Stimulated activated CD8-positive, alpha-beta memory T cell treated with anti-CD3 and anti-CD28 coated beads, Interleukin-12 subunit alpha, Interleukin-12 subunit beta, amount 100 ng/mL, for 4 hours (primary cell): ENCODE results near the gene SARM1.
A peak's percentile ranks its signal among the peaks of the same experiment; 100 is the strongest.

ENCODE experiments used
- DNase-seq: peaks from one replicate; pipeline ENCODE4 v3.0.0-alpha.2; 2020; ENCODE audit warnings: low read depth

Gene SARM1

DNA sequence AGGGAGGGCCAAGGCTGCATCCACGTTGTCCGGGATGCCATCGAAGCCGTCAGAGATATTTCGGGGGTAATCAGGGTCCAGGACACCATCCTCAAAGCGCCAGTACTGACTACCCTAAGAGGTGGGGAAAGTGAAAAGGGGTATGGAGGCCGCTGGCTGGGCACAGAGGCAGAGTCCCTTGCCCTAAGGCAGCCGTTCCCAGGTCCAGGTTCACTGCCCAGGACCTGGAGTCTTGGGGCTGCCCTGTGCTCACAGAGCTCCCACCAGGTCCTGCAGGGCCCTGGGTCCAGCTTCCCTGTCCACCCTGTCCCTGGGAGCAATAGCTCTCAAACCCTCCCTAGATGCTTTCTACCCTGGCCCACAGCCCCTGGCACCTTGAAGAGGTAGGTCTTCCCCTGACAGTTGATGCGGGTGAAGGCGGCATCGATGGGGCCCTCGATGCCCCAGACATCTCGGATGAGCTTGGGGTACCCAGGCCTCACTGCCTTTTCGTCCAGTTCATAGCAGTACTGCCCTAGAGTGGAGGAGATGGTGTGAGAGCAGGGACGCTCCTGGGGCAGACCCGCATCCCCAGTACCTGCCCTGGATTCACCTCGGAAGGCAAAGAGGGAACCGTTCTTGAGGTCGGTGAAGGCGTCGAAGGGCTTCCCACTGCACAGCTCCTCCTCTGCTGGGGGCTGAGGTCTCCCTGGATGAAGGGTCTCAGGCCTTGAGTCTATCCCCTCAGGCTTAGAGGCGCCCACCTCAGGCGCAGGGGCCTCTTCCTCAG lies 2.4 kb upstream of the SARM1 start:
- DNase-seq: no peak

DNA sequence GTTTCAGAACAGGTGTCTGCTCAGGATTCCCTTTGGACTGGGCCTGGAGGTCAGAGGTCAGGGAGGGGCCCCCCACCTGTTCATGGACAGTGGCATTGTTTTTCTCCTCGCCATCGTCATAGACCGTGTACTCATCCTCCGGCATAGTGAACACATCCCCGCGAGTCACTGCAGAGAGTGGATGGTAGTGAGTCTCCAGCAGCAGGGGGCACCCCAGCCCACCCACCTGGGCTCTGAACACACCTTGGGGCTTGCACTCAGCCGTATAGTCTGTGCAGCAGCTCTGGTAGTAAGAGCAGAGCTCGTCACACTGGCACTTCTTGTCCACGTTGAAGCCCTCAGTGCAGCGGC lies 1.8 kb upstream of the SARM1 start:
- no peak for DNase-seq

DNA sequence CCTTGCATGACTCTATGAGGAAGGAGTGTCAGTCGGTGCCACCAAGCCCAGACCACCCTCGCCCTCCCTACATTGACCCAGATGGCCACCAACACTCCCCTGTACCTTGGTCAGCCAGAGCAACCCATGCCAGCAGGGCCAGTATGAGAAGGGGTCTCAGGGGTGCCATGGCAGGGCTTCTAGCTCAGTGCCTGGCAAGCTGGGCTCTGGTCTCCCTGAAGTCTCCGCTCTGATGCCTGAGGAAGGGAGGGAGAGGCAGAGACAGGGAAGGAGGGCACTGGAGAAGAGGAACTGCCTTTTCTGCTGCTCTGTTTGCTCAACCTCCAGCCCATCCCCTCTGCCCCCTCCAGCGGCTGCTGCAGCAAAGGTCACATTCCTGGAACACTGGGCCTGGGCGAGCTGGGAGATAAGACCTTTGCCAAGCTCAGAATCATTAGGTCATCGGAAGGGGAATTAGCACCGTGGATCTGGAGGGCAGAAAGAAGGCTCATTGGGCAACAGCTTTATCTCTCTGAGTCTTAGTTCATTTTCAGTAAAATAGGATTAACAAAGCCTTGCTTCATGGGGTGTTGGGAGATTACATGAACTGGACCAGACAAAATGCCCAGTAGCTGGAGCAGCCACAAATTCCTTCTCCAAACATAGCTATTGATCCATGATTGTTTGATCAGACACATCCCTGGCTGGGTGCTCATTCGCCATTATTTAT lies 1.3 kb upstream of the SARM1 start, which contains the start of gene VTN:
Gene VTN (minus strand): TSS at position 273 of the 709 bp plus-strand sequence. CDS start 104 bp downstream, at position 169.
- DNase-seq: no peak

DNA sequence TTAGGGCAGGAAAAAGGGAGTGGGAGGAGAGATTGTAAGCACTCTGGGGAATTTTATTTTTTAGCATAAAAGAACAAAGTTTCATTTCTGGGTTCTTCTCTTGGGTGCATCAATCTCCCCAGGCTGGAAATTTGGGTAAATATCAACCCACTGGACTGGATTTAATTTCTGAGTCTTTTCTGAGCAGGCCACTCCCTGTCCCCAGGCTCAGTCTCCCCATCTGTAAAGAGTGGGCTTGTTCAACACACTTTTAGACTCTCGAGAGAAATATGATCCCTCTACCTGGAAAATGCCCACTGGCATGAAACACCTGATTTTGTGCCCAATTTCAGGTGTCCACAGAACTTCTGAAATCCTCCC lies 770 bp upstream of the SARM1 start:
- no peak for DNase-seq

DNA sequence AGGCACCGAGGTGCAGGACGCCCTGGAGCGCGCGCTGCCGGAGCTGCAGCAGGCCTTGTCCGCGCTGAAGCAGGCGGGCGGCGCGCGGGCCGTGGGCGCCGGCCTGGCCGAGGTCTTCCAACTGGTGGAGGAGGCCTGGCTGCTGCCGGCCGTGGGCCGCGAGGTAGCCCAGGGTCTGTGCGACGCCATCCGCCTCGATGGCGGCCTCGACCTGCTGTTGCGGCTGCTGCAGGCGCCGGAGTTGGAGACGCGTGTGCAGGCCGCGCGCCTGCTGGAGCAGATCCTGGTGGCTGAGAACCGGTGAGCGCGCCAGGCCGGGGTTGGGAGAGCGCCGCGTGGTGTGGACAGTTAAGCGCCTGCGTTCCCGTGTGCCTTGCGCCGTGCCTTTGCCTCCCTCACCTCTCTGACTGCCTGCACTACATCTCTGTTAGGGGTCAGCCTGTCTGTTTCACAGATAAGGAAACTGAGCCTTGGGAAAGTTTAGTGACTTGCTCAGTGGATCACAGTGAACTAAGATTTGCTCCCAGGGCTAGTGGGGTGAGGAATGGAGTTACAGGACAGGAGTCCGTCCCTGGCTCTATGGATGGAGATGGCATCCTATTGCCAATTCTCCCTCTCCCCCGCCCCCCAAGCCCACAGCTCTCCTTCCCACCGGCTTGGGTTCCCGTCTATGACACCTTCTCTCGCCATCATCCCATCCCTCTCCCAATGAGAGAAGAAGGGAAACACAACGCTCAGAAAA lies 880 bp downstream of the SARM1 start:
- DNase-seq: no peak

DNA sequence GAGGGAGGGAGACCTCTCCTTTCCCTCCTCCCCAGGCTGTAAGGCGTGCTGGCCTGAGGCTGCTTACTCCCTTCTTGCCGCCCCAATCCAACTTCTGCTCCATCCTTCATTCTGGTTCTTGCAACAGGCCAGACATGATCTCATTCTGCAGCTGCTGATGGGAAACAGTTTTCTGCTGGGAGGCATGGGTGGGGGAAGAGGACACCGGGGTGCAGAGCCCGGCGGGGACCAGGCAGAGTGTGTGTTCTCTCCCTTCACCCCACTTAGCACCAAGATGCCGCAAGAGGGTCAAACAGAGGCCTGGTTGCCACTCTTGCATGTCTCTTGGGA lies 1.4 kb downstream of the SARM1 start:
- DNase-seq: no peak

DNA sequence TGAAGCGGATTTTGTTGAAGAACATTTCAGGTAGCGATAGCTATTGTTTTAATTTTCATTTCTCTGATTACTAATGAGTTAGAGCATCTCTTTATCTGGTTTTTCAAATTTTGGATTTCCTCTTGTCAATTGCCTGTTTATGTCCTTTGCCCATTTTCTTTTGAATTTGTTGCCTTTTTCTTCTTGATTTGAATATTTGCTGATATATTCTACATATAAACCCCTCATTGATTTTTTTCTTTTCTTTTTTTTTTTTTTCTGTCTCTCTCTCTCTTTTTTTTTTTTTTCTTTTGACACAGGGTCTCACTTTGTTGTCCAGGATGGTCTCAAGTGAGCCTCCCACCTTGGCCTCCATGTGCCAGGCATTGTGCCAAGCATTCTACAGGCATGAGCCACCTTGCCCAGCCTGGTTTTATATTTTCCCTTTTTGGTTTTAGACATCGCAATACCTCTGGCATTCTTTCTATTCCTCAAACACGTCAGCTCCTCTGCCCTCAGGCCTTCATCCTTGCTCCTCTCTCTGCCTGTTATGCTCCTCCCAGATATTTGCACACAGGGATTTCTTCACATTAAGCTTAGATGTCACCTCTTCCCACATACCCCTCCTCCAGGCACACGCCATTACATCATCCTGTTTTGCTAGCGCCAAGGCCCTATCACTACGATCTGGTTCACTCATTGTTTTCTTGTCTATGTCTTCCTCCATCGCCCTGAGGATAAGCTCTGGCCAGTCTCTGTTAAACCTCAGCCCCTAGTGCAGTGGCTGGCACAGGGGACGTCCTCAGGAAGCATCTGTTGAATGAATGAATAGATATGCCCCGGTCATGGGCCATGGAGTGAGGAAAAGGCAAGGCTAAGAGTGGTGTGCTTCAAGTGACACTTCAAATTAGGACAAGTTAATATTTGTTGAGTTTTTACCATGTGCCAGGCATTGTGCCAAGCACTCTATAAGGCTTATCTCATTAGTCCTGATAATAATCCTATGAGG lies 8.6 kb downstream of the SARM1 start:
- DNase-seq: no peak

DNA sequence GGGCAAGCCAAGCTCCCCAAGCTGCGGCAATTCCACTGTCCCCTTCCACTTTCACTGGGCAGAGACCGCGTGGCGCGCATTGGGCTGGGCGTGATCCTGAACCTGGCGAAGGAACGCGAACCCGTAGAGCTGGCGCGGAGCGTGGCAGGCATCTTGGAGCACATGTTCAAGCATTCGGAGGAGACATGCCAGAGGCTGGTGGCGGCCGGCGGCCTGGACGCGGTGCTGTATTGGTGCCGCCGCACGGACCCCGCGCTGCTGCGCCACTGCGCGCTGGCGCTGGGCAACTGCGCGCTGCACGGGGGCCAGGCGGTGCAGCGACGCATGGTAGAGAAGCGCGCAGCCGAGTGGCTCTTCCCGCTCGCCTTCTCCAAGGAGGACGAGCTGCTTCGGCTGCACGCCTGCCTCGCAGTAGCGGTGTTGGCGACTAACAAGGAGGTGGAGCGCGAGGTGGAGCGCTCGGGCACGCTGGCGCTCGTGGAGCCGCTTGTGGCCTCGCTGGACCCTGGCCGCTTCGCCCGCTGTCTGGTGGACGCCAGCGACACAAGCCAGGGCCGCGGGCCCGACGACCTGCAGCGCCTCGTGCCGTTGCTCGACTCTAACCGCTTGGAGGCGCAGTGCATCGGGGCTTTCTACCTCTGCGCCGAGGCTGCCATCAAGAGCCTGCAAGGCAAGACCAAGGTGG lies 9.8 kb downstream of the SARM1 start:
- DNase-seq: no peak

DNA sequence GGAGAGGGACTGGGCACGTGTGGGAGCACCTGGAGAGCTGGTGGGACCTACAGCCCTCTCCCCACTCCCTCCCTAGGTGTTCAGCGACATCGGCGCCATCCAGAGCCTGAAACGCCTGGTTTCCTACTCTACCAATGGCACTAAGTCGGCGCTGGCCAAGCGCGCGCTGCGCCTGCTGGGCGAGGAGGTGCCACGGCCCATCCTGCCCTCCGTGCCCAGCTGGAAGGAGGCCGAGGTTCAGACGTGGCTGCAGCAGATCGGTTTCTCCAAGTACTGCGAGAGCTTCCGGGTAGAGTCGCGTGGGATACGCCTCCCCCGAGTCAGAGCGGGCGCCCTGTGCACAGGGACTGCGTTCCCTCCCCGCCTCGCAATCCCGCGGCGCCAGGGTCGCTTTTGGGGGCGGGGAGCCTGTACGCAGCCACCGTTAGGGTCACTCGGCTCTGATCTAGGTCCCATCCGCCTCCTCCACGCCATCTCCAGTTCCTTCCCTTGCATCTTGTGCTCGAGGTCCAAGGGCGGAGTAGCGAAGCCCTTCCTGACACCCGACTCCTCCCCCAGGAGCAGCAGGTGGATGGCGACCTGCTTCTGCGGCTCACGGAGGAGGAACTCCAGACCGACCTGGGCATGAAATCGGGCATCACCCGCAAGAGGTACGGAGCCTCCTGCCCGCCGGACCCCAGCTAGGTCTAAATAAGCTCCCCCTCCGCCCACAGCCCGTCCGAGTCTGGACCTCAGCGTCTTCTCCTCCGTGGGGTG lies 13.0 kb downstream of the SARM1 start:
- peak; percentile 42 for DNase-seq

DNA sequence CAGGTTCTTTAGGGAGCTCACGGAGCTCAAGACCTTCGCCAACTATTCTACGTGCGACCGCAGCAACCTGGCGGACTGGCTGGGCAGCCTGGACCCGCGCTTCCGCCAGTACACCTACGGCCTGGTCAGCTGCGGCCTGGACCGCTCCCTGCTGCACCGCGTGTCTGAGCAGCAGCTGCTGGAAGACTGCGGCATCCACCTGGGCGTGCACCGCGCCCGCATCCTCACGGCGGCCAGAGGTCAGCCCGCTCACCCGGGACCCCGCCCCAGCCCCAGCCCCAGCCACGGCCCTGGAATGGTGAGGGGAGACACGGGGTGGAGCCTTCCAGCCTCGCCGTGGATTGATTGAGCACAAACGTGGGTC lies 13.5 kb downstream of the SARM1 start:
- no peak for DNase-seq

DNA sequence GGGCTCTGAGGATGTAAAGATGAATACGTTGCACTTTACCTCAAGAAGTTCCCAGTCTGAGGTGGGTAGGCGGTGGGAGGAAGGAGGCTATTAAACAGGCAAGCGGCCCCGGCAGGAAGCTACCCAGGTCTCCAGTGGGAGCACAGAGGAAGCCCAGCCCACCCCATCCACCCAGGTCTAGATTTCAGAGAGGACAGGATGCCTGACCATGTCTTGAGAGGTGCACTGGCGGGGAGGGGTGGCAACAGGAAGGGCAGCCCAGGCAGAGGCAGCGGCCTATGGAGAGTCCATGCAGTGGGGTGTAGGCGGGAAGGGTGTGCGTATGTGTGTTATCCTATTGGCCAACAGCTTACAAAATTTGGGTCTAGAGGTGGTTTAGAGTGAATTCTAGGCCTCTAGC lies 13.9 kb downstream of the SARM1 start:
- no peak for DNase-seq

DNA sequence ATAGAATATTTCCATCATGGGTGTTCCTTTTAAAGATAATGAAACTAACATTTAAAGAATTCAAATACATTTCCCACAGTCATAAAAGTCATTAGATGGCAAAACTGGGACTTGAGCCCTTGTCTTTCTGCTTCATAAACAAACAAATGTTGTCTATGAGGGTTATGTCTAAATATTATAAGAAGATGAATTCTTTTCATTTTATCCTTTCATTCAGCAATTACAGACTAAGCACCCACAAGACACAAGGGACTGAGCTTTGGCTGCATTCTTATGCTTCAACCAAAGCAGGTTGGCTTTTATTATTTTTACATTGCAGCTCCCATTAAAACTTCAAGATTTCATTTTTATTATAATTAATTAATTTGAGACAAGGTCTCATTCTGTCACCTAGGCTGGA lies 14.9 kb downstream of the SARM1 start:
- DNase-seq: no peak

DNA sequence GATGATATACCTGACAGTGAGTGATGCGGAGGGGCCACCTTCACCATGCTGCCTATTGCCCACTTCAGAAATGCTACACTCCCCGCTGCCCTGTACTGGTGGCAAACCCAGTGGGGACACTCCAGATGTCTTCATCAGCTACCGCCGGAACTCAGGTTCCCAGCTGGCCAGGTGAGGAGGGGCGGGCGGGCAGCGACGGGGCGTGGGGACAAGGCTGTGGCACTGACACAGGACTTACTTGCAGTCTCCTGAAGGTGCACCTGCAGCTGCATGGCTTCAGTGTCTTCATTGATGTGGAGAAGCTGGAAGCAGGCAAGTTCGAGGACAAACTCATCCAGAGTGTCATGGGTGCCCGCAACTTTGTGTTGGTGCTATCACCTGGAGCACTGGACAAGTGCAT lies 16.6 kb downstream of the SARM1 start:
- no peak for DNase-seq

DNA sequence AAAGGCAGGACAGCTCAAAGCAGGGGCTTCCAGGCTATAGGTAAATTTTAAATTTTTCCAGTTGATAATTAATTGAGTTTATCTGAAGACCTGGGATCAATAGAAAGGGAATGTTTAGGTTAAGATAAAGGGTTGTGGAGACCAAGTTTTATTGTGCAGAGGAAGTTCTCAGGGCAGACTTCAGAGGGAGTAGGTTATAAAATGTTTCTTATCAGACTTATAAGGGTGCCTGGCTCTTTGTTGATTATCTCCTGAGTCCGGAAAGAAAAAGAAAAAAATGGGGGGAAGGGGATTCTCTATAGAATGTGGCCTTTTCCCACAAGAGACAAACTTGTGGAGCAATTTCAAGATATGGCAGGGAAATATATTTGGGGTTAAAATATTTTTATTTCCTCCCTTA lies 18.6 kb downstream of the SARM1 start:
- DNase-seq: no peak

DNA sequence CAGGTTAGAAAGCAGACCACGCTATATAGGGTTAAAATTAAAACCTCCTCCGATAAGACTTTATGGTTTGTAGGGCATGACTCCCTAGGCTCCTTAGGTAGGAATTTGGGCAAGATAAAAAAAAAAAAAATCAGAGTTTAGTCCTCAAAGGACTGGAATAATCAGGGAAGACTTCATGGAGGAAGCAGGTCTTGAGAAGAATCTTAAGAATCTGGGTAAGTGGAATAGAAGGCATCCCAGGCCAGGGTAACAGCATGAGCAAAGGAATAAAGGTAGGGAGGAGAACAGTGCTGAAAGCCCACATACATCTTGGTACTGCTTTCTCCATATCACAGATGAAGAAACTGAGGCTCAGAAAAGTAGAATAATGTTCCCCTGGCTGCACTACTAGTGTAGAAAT lies 19.1 kb downstream of the SARM1 start:
- no peak for DNase-seq

DNA sequence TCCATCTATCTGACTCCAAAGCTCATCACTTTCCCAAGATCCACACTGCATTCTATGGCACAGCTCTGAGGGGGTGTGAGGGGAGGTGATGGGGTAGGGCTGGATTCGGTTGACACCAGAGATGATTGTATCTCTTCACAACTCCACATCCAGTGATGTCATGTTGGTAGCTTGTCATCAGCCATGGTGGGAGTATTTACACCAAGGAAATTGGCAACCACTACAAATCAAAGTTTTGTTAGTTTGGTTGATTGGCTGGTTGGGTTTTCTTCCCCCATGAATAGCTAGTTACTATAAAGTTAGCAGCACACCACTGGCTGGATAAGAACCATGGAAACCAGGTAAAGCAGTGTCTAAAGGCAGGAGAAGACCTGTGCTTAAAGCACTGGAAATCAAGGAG lies 19.5 kb downstream of the SARM1 start:
- DNase-seq: no peak

DNA sequence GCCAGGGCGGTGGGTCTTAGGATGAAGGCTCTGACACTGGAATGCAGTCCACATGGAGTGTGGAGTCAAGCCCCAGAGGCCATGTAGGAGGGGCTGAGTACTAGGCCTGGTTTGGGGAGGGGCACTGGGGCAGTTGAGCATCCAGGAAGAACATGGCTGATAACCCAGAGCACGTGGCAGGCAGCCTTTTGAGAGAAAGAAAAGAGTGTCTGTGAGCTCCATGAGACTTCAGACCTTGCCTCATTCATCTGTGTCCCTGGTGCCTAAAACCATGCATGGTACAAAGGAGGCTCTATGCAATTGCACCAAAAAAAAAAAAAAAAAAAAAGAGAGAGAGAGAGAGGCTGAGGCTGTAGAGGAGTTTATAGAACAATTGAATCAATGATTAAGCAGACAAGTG lies 19.9 kb downstream of the SARM1 start:
- no peak for DNase-seq

DNA sequence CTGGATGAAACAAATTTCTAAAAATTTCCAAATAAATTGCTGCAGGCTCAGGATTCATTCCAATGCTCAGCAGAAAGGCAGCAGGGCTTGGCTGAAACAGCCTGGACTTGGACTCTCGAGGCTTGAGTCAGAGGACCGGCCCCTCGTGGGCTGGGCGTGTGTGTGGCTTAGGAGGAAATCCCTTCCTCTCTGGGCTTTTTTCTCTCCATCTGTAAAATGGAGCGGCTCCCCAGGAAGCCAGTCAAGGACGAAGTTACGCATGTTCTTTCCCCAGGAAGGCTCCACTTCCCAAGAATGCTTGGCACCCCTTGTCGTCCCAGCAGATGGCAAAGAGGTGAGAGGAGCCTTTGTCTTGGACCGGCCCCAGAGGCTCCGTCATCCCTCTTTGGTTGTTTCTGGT lies 21.0 kb downstream of the SARM1 start:
- DNase-seq: no peak

DNA sequence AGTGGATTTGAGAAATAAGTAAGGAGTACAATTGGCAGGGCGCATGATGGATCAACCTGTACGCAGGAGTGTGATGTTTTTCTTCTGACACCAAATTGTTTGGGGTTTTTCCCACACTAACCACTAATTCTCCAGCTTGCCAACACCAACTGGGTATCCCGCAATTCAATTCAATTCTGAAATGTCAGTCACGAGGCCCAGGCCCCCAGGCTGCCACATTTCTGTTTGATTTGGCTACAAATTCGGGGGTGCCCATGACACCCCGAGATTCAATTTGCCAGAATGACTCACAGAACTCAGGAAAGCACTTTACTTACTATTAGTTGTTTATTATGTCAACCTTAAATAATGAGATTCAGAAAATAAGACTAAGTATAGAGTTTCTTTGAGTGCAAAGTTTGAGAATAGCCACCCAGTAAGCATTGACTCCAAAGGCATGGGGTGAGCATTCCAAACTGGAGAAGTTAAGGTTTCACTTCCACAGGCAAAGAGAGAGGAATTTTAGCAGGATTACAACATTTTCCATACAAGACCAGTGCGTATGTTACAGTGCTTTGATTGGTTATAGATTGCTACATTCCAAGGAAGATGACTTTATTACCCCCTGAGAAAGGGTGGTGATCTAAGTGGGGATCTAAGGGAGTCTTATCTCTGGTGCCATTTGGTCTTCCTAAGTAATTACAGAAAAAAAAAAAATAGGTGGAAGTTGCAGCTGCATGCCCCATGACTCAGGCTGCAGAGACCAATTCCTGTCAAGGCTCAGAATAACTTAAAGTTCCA lies 23.0 kb downstream of the SARM1 start:
- DNase-seq: no peak

DNA sequence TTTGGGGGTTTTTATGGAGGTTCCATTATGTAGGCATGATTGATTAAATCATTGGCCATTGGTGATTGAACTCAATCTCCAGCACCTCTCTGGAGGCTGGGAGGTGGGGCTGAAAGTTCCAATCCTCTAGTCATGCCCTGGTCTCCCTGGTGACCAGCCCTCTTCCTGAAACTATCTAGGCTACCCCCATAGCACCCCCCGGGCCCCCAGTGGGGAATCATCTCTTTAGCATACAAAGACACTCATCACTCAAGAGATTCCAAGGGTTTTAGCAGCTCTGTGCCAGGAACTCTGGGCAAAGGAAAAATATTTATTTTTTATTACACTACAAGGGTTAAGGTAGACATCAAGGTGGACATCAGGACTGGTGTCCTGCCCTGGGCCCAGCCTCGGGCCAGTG lies 23.9 kb downstream of the SARM1 start:
- DNase-seq: no peak
